Adrenal gland (tissue), 12 donors: Measurements from ENCODE around the gene MYH6. TPM values are rescaled to one million over a fixed set of nuclear protein-coding genes. Genes with fewer than 3 reads are reported as not detected.

ENCODE experiments used
- DNase-seq, 7 donors: peaks; one replicate each; pipeline ENCODE4 v3.0.0-alpha.2; 2019 to 2020
- H3K27ac ChIP-seq, 5 donors: fragments of 200-600 bp; sonication (generic) in 4 of 5; 1 replicate in 3 of 5; 2 replicates in 2 of 5; pipeline versions ENCODE4 v1.5.1 to v1.8.0; 2016 to 2020; ENCODE audit warnings: mild to moderate bottlenecking in 1 of 5
- H3K27me3 ChIP-seq: fragments of 200-600 bp; 2 replicates; pipeline ENCODE4 v1.8.0; 2021
- H3K36me3 ChIP-seq, 2 donors: fragments of 200-600 bp; replicated peaks in 1 of 2; 1 replicate in 1 of 2; 2 replicates in 1 of 2; pipeline versions ENCODE4 v1.5.1 to v1.8.0; 2018 to 2022
- H3K4me1 ChIP-seq, 2 donors: fragments of 200-600 bp; replicated peaks in 1 of 2; 1 replicate in 1 of 2; 2 replicates in 1 of 2; pipeline versions ENCODE4 v1.5.1 to v1.8.0; 2018 to 2021
- H3K4me3 ChIP-seq, 4 donors: fragments of 200-600 bp; sonication (generic) in 3 of 4; one replicate each; pipeline ENCODE4 v1.5.1; 2016 to 2018
- H3K9me3 ChIP-seq, 3 donors: fragments of 200-600 bp; sonication (generic) in 1 of 3; replicated peaks in 1 of 3; 1 replicate in 2 of 3; 2 replicates in 1 of 3; pipeline versions ENCODE4 v1.5.1 to v1.8.0; 2016 to 2021
- CTCF ChIP-seq, 6 experiments: fragments of 450-650 bp in 4 of 6; fragments of 200-600 bp in 2 of 6; sonication (generic) in 1 of 6; IDR thresholded peaks; 1 replicate in 5 of 6; 2 replicates in 1 of 6; pipeline versions ENCODE4 v1.5.1 to v1.8.0; 2016 to 2021; ENCODE audit warnings: antibody characterized with exemption in 6 of 6, mild to moderate bottlenecking in 2 of 6, moderate library complexity in 1 of 6
- POLR2A ChIP-seq, 2 donors: fragments of 450-650 bp; IDR thresholded peaks; one replicate each; pipeline ENCODE4 v1.6.1; 2017; ENCODE audit warnings: antibody characterized with exemption in 2 of 2, mild to moderate bottlenecking in 2 of 2, moderate library complexity in 1 of 2
- WGBS, 4 donors: extraction: QIAGEN DNeasy Blood & Tissue Kit in 2 of 4; methylation state at CpG; one replicate each; pipeline versions ENCODE4 v1.1.5 to v1.1.7; 2013 to 2017; 5-methylcytosine and 5-hydroxymethylcytosine counted together
- intact Hi-C, 2 donors: fragments of 100-400 bp; cut with DNase I; formaldehyde crosslinking; loops; one replicate each; pipeline versions ENCODE4 v1.14.1 to v1.15.0; 2022 to 2023
- polyA plus RNA-seq, 3 donors: library from polyadenylated mRNA; stranded (reverse); fragments of 200-250 nt in 2 of 3; fragments of 350-450 nt in 1 of 3; fragmentation: Illumina TruSeq in 1 of 3; extraction: RNeasy Lipid Tissue Mini Kit (QIAGEN cat#74804) in 1 of 3; gene quantifications; one replicate each; pipeline ENCODE4 v1.2.3, GENCODE V29; 2013 to 2014
- total RNA-seq, 9 donors: library from RNA; depleted of rRNA in 4 of 9; stranded (reverse); fragments of >200 nt in 4 of 9; fragments of 120-200 nt in 1 of 9; fragmentation: NEBNext Ultra II Directional in 1 of 9; extraction: Animal tissue kit (Norgen Biotek cat#: 25700) in 1 of 9; gene quantifications; one replicate each; pipeline versions ENCODE4 v1.1.0 to v1.2.4, GENCODE V29; 2013 to 2023
- donor health status: healthy with polysubstance abuse.
- donor health status: Bipolar disorder and iron deficiency.
- donor health status: DM: yes; HTN: yes; CAD: no.
- donor health status: DM: no; HTN: no; CAD: no.
- donor health status: DM: no; HTN: no; CAD: no.
- donor health status: DM: yes; HTN: yes; CAD: no.

The MYH6 gene
- total and polyA plus RNA-seq, 12 donors = under 0.01 to 5.2 (median 0.27) TPM; not detected in 5

- WGBS, 4 donors = 64 to 71% (median 68%) methylated on average over 4 of the region's 4 CpGs
- Histone ChIP-seq H3K27me3 (no peaks in the 10 kb centered on the region), H3K9me3 (no peaks in the 10 kb centered on the region), H3K27ac (no peak overlapping the region), H3K36me3 (no peaks in the 10 kb centered on the region), H3K4me3 (no peak overlapping the region), H3K4me1 (no peaks in the 10 kb centered on the region)
- no peak for DNase-seq
- no peak for TF ChIP-seq CTCF (IDR thresholded peaks at IDR 0.05)
- TF ChIP-seq POLR2A (IDR thresholded peaks at IDR 0.05) = no peak
- intact Hi-C loops = no loop called here
These were observed 37.7 kb upstream of the MYH6 start for GRCh38 chr14:23445773-23446172.

- TF ChIP-seq POLR2A (IDR thresholded peaks at IDR 0.05) (no peak), CTCF (IDR thresholded peaks at IDR 0.05) (no peak)
- H3K27me3 ChIP-seq = no peaks in the 10 kb centered on the region
- H3K4me3 ChIP-seq = no peak overlapping the region
- no peaks in the 10 kb centered on the region for H3K4me1 ChIP-seq
- H3K9me3 ChIP-seq = no peaks in the 10 kb centered on the region
- intact Hi-C loops = no loop called here
- H3K27ac ChIP-seq = no peak overlapping the region
- no peak for DNase-seq
- H3K36me3 ChIP-seq = no peaks in the 10 kb centered on the region
- WGBS, 4 donors = 46 to 62% (median 56%) methylated on average over 1 of the region's 1 CpG
These were observed 36.2 kb upstream of the MYH6 start for GRCh38 chr14:23444314-23444713.

GRCh38 chr14:23443881-23444280 is 35.8 kb upstream of the MYH6 start:
- intact Hi-C loops = no loop called here

GRCh38 chr14:23443411-23443812 is 35.3 kb upstream of the MYH6 start:
- WGBS, 4 donors = 75 to 86% (median 80%) methylated on average over 11 of the region's 11 CpGs
- no peak for TF ChIP-seq POLR2A (IDR thresholded peaks at IDR 0.05)
- no peak for TF ChIP-seq CTCF (IDR thresholded peaks at IDR 0.05)
- Histone ChIP-seq H3K27ac (no peak overlapping the region), H3K9me3 (no peaks in the 10 kb centered on the region), H3K4me1 (no peaks in the 10 kb centered on the region), H3K36me3 (no peaks in the 10 kb centered on the region), H3K27me3 (no peaks in the 10 kb centered on the region), H3K4me3 (no peak overlapping the region)
- intact Hi-C loops = no loop called here
- no peak for DNase-seq

More at GRCh38 chr14:23443881-23444280, 35.8 kb upstream of the MYH6 start:
- Histone ChIP-seq H3K36me3 (no peaks in the 10 kb centered on the region), H3K27ac (no peak overlapping the region), H3K4me3 (no peak overlapping the region), H3K9me3 (no peaks in the 10 kb centered on the region), H3K4me1 (no peaks in the 10 kb centered on the region), H3K27me3 (no peaks in the 10 kb centered on the region)
- WGBS, 4 donors = 70 to 77% (median 76%) methylated on average over 6 of the region's 6 CpGs
- DNase-seq = no peak
- no peak for TF ChIP-seq POLR2A (IDR thresholded peaks at IDR 0.05)
- no peak for TF ChIP-seq CTCF (IDR thresholded peaks at IDR 0.05)
